Activated CD4-positive, alpha-beta memory T cell treated with anti-CD3 and anti-CD28 coated beads, Interleukin-2, amount 10 ng/mL, durations not matched to agents 7 days and 5 days (primary cell): ENCODE results near the gene GEMIN4. TPM values are rescaled to one million over a fixed set of nuclear protein-coding genes. Genes with fewer than 3 reads are reported as not detected.

ENCODE experiments used
- CTCF ChIA-PET: fragments of 350-600 bp; sonication (Branson Sonifier 250); formaldehyde crosslinking; loops from one replicate; lab custom pipeline; 2021; ENCODE audit warnings: antibody characterized with exemption, inconsistent platforms; lab: Charles Lee
- POLR2A ChIA-PET: fragments of 350-600 bp; sonication (Branson Sonifier 250); formaldehyde crosslinking; loops from one replicate; lab custom pipeline; 2021; ENCODE audit warnings: antibody characterized with exemption; lab: Charles Lee
- DNase-seq: peaks from one replicate; pipeline ENCODE4 v3.0.0-alpha.2; 2020
- H3K27ac Mint-ChIP-seq: one replicate; pipeline ENCODE4 v1.8.0; 2021; ENCODE audit warnings: mild to moderate bottlenecking, mixed read lengths
- H3K27me3 Mint-ChIP-seq: one replicate; pipeline ENCODE4 v1.8.0; 2021; ENCODE audit warnings: mixed read lengths
- H3K36me3 Mint-ChIP-seq: one replicate; pipeline ENCODE4 v1.8.0; 2021; ENCODE audit warnings: low read depth, mixed read lengths
- H3K4me1 Mint-ChIP-seq: one replicate; pipeline ENCODE4 v1.8.0; 2021; ENCODE audit warnings: mixed read lengths
- H3K4me3 Mint-ChIP-seq: one replicate; pipeline ENCODE4 v1.8.0; 2021; ENCODE audit warnings: mild to moderate bottlenecking, mixed read lengths
- H3K9me3 Mint-ChIP-seq: one replicate; pipeline ENCODE4 v1.8.0; 2021; ENCODE audit warnings: mixed read lengths
- total RNA-seq, 2 experiments: library from RNA; stranded (reverse); gene quantifications; one replicate each; pipeline ENCODE4 v1.2.3, GENCODE V29; 2021

Gene GEMIN4
- total RNA-seq = 10 to 100 TPM; 23.1 to 25.6 TPM

DNA sequence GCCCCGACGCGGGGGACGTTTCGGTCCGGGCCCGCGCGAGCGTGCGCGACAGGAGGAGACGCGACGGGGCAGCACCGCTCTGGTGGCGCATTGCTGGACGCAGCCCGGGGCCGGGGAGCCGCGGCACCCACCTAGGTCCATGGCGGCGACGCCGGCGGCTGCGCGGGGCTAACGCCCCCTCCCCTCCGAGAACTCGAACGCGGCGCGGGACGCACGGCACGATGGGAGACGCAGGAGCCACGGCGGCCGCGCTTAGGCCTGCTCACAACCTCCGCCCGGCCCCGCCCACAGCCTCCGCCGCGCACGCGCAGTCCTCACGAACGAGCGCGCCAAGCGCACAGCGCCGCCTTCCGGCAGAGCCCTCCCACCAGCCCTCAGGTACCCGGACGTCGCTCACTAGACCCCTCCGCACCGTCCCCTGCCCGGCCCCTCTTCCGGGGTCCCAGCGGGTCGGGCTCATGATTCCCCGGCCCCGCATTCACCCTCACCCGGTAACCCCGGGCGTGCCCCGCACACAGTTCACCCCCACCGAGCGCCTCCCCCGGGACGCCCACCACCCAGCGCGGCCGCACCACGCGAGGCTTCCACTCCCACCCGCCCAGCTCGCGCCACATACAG lies at the start of gene GEMIN4:
Gene GEMIN4 (minus strand): TSS at position 263 of the 618 bp plus-strand sequence. CDS start 122 bp downstream, at position 141.
- H3K36me3 Mint-ChIP-seq = peaks cover 40% of the 10 kb centered on the region

DNA sequence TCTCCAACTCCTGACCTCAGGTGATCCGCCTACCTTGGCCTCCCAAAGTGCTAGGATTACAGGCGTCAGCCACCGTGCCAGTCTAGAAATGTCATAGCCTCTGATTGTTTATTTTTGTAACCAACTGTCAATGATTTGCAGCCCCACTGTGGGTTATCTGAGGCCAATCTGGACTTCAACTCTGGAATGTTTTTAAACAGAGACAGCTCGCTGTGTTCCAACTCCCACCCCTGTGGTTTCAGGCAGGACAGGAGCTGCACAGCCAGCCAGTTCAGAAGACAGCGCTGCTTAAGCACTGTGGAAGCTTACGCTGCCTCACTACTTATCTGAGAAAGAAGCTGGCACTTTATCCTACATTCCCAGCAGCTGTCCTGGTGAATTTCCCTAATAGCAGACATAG lies 49.6 kb upstream of the GEMIN4 start:
- Mint-ChIP-seq H3K4me1 (no peaks in the 10 kb centered on the region), H3K27ac (no peak overlapping the region), H3K27me3 (no peaks in the 10 kb centered on the region), H3K4me3 (no peak overlapping the region), H3K9me3 (no peaks in the 10 kb centered on the region), H3K36me3 (no peaks in the 10 kb centered on the region)
- DNase-seq = no peak
- POLR2A ChIA-PET = no interaction called here
- CTCF ChIA-PET = no interaction called here

More for the DNA sequence above, at the start of gene GEMIN4:
- Mint-ChIP-seq H3K27me3 (no peaks in the 10 kb centered on the region), H3K4me1 (peaks cover 34% of the 10 kb centered on the region), H3K4me3 (peak within 1 kb of the TSS; percentile 86), H3K9me3 (peaks cover 6% of the 10 kb centered on the region), H3K27ac (peak within 1 kb of the TSS; percentile 89)
- DNase-seq = peak; percentile 97
- CTCF ChIA-PET = interaction anchor here (0.6 to 3.9 kb wide), 17 partner anchors 10 to 1962 kb away, joined by 3 to 15 read pairs (median 5); partner anchors contain the start of genes GLOD4, MRM3, TIMM22 and VPS53
- POLR2A ChIA-PET = interaction anchor here (0.7 to 6.4 kb wide), 12 partner anchors 8 to 228 kb away, joined by 3 to 59 read pairs (median 3); partner anchors contain the start of genes GLOD4, MRM3, NXN and VPS53

DNA sequence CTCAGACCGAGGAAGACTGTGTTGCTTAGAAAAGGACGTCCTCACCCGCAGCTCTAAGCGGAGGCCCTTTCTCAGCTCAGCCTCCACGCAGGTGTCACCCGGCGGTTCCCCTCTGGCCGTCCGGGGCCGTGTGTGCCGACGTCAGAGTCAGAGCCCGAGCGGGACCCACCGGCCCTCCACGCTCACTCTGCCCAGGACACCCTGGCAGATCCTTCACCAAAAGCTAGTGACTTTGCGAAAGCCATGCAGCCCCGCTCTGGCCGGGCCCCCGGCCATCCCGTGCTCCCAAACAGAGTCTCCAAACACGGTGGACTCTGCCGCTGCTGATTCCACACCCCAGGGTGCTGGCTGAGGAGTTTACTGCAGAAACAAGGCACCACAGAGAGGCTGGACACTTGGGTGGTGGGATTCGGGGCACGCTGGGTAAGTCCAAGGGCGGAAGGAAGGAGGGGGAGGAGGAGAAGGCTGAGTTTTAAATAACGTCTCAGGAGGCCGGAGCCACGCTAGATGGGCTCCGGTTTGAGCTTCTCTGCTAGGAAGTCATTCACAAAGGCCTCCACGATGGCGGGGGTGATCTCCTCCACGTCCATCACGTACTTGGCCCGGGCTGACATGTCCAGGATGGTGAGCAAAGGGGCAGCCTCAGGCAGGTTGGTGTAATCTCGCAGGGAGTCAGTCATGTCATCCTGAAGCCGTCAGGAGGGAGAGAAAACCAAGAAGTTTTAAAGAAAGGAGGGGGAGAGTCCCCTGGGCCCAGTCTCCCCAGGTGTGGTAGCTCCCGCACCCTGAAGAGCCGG lies 48.6 kb upstream of the GEMIN4 start:
- Mint-ChIP-seq H3K4me1 (no peaks in the 10 kb centered on the region), H3K27ac (no peak overlapping the region), H3K36me3 (no peaks in the 10 kb centered on the region), H3K27me3 (no peaks in the 10 kb centered on the region), H3K9me3 (no peaks in the 10 kb centered on the region), H3K4me3 (no peak overlapping the region)
- no peak for DNase-seq
- POLR2A ChIA-PET = no interaction called here
- CTCF ChIA-PET = interaction anchor here (1.0 kb wide), 1 partner anchor 180 kb away, joined by 3 read pairs; no protein-coding TSS in a partner anchor

DNA sequence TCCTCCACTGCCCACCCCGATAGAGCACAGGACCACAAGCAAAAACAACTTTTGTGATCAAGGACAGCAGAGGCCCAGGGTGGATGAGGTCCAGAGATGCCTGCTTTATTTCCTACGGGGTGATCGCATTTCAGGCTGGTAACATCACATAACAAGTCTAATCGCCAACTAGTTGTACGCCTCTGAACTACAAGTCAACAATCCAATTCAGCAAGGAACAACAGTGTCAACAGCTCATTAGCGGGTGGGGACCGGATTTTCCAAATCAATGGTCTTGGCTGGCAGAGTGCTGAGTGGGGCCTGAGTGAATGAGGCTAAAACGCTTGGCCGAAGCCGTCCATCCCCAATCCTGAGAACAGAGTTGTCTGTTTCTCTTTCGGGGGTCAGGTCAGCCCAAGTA lies 47.2 kb upstream of the GEMIN4 start:
- Mint-ChIP-seq H3K27ac (no peak overlapping the region), H3K36me3 (no peaks in the 10 kb centered on the region), H3K27me3 (no peaks in the 10 kb centered on the region), H3K4me3 (no peak overlapping the region), H3K4me1 (peaks cover 6% of the 10 kb centered on the region), H3K9me3 (no peaks in the 10 kb centered on the region)
- no peak for DNase-seq
- CTCF ChIA-PET = interaction anchor here (2.2 kb wide), 1 partner anchor 182 kb away, joined by 9 read pairs; no protein-coding TSS in a partner anchor
- POLR2A ChIA-PET = no interaction called here

- CTCF ChIA-PET = interaction anchor here (1.8 to 2.2 kb wide), 2 partner anchors 183 to 199 kb away, joined by 5 to 9 read pairs; partner anchors contain the start of gene TIMM22
- Mint-ChIP-seq H3K4me3 (no peak overlapping the region), H3K9me3 (no peaks in the 10 kb centered on the region), H3K36me3 (no peaks in the 10 kb centered on the region), H3K27me3 (no peaks in the 10 kb centered on the region), H3K27ac (no peak overlapping the region), H3K4me1 (peaks cover 6% of the 10 kb centered on the region)
- POLR2A ChIA-PET = interaction anchor here (1.1 kb wide), 1 partner anchor 17 kb away, joined by 3 read pairs; no protein-coding TSS in a partner anchor
- no peak for DNase-seq
Observed at GRCh38 chr17:798246-798645, 46.2 kb upstream of the GEMIN4 start.

GRCh38 chr17:797236-797840 lies 45.3 kb upstream of the GEMIN4 start:
- Mint-ChIP-seq H3K4me1 (peaks cover 6% of the 10 kb centered on the region), H3K9me3 (no peaks in the 10 kb centered on the region), H3K27me3 (no peaks in the 10 kb centered on the region), H3K27ac (no peak overlapping the region), H3K36me3 (peaks cover 2% of the 10 kb centered on the region), H3K4me3 (no peak overlapping the region)
- ChIA-PET CTCF (interaction anchor here (1.8 to 2.2 kb wide), 2 partner anchors 184 to 199 kb away, joined by 5 to 9 read pairs; partner anchors contain the start of gene TIMM22), POLR2A (interaction anchor here (1.1 kb wide), 1 partner anchor 16 kb away, joined by 3 read pairs; no protein-coding TSS in a partner anchor)
- DNase-seq = no peak

DNA sequence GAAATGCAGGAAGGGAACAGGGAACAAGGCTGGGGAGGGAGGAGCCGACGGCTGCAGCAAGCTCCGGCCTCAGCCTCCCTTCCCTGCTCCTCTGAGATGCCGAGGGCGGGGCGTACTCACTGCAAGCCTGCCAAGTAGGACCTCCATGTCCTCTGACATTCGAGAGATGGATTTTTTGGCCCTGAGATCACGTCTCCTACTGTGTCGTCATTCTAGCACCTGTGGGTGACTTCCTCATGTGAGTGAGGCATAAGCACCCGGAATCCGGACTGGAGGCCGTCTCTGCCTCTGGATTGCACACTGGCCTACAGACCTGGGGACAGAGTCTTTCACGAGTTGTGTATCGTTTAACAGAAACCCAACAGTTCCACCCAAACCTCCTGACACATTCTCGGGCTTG lies 44.5 kb upstream of the GEMIN4 start:
- Mint-ChIP-seq H3K4me3 (no peak overlapping the region), H3K27ac (no peak overlapping the region), H3K9me3 (no peaks in the 10 kb centered on the region), H3K36me3 (peaks cover 6% of the 10 kb centered on the region), H3K27me3 (no peaks in the 10 kb centered on the region), H3K4me1 (peaks cover 6% of the 10 kb centered on the region)
- POLR2A ChIA-PET = interaction anchor here (2.2 kb wide), 1 partner anchor 184 kb away, joined by 10 read pairs; no protein-coding TSS in a partner anchor
- CTCF ChIA-PET = interaction anchor here (0.6 to 1.8 kb wide), 3 partner anchors 15 to 200 kb away, joined by 3 to 5 read pairs (median 5); partner anchors contain the start of gene TIMM22
- DNase-seq = no peak

DNA sequence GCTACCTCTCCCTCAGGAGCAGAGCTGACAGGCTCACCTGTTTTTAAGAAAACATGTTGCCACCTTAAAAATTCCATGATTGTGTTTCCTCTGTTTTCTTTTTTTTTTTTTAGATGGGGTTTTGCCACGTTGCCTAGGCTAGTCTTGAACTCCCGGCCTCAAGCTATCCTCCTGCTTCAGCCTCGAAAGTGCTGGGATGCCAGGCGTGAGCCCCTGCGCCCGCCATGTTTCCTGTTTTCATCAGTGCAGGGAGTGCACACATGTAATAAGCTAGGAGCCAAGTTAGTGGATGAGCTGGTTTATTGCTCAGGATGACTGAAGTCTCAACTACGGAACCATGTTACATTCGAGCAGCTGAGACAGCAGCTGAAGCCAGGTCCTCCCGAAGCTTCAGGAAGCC lies 43.7 kb upstream of the GEMIN4 start:
- Mint-ChIP-seq H3K27me3 (no peaks in the 10 kb centered on the region), H3K27ac (no peak overlapping the region), H3K9me3 (no peaks in the 10 kb centered on the region), H3K4me3 (no peak overlapping the region), H3K36me3 (peaks cover 14% of the 10 kb centered on the region), H3K4me1 (peaks cover 6% of the 10 kb centered on the region)
- ChIA-PET CTCF (interaction anchor here (0.7 to 3.6 kb wide), 7 partner anchors 13 to 205 kb away, joined by 3 to 42 read pairs (median 3); partner anchors contain the start of genes GLOD4, MRM3, NXN and TIMM22), POLR2A (interaction anchor here (2.2 kb wide), 1 partner anchor 185 kb away, joined by 10 read pairs; no protein-coding TSS in a partner anchor)
- DNase-seq = no peak

DNA sequence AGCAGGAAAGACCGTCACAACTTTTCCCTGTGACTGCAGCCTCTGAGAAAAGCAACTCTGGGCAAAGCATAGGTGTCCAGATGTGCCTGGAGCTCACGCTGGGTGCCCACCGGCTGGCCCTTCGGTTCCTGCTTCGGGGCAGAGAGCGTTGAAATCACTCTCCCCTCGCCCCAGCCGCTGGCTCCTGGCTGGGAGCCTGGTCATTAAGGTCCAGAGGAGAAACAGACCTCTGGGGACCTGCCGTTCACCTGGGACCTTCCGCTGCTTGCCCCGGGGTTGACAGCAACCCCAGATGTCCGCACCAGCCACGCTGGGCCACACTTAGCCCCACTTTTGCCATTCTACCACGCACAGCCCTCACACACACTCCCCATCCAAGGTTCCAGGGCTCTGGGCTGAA lies 43.2 kb upstream of the GEMIN4 start:
- no peaks in the 10 kb centered on the region for H3K9me3 Mint-ChIP-seq

GRCh38 chr17:794876-795275 lies 42.8 kb upstream of the GEMIN4 start:
- ChIA-PET CTCF (interaction anchor here (1.1 to 3.6 kb wide), 5 partner anchors 12 to 206 kb away, joined by 3 to 42 read pairs (median 5); partner anchors contain the start of genes GLOD4, MRM3, NXN and TIMM22), POLR2A (interaction anchor here (2.0 to 2.2 kb wide), 2 partner anchors 13 to 186 kb away, joined by 7 to 10 read pairs; partner anchors contain the start of genes GLOD4 and MRM3)
- Mint-ChIP-seq H3K27me3 (no peaks in the 10 kb centered on the region), H3K4me3 (no peak overlapping the region), H3K4me1 (peaks cover 6% of the 10 kb centered on the region), H3K9me3 (no peaks in the 10 kb centered on the region), H3K36me3 (peaks cover 17% of the 10 kb centered on the region), H3K27ac (no peak overlapping the region)
- peak; percentile 49 for DNase-seq

More for the DNA sequence above, 43.2 kb upstream of the GEMIN4 start:
- peaks cover 6% of the 10 kb centered on the region for H3K4me1 Mint-ChIP-seq
- peaks cover 14% of the 10 kb centered on the region for H3K36me3 Mint-ChIP-seq
- POLR2A ChIA-PET = interaction anchor here (2.0 to 2.2 kb wide), 2 partner anchors 14 to 186 kb away, joined by 7 to 10 read pairs; partner anchors contain the start of genes GLOD4 and MRM3
- no peak for DNase-seq
- H3K4me3 Mint-ChIP-seq = no peak overlapping the region
- no peak overlapping the region for H3K27ac Mint-ChIP-seq
- no peaks in the 10 kb centered on the region for H3K27me3 Mint-ChIP-seq
- CTCF ChIA-PET = interaction anchor here (0.8 to 3.6 kb wide), 6 partner anchors 13 to 205 kb away, joined by 3 to 42 read pairs (median 4); partner anchors contain the start of genes GLOD4, MRM3, NXN and TIMM22

GRCh38 chr17:792277-792676 lies 40.2 kb upstream of the GEMIN4 start:
- Mint-ChIP-seq H3K27ac (no peak overlapping the region), H3K27me3 (no peaks in the 10 kb centered on the region), H3K4me3 (no peak overlapping the region), H3K36me3 (peaks cover 31% of the 10 kb centered on the region), H3K4me1 (peaks cover 6% of the 10 kb centered on the region), H3K9me3 (no peaks in the 10 kb centered on the region)
- DNase-seq = no peak
- ChIA-PET POLR2A (interaction anchor here (1.1 kb wide), 1 partner anchor 77 kb away, joined by 3 read pairs; no protein-coding TSS in a partner anchor), CTCF (interaction anchor here (1.2 to 1.5 kb wide), 2 partner anchors 10 to 189 kb away, joined by 4 to 9 read pairs; partner anchors contain the start of genes GLOD4 and MRM3)
